ENCODE measurements around the gene TEKT3.

TEKT3 gene

DNA sequence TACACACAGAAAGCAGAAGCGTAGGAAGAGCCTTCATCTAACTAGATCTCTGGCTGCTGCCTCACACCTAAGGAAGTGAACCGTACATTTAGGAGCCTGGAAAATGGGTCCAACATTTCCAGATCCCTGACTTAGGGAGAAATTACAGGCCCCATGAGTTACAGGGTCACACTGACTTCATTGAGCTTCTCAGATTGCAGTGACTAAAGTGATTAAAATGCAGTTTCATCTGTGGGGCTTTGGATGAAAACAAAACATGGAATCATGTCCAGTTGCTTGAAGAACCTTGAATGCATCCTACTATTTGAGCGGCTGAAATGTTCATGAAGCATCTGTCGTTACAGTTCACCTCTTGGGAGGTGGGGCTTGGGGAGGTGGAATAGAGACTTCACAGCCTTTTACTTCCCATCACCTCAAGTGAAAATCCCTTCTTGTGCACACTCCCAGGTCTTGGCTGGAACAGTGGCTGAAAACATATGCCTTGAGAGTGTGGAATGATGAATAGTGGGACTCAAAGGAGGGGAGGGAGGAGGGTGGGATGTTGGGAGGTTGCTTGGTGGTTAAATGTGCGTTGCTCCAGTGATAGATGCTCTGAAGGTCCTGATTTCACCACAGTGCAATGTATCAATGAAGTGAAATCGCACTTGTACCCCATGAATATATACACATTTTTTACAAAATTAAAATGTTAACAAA lies 19.7 kb downstream of the TEKT3 start:
- Histone ChIP-seq H3K27me3 (replicated peaks; ENCODE audit: control insufficient read depth, insufficient read depth, low read length) (no peaks in the 10 kb centered on the region), H3K36me3 (ENCODE audit: control insufficient read depth, insufficient read depth, low read length, severe bottlenecking) (no peaks in the 10 kb centered on the region), H3K9ac (ENCODE audit: low read length) (no peak overlapping the region), H3K4me3 (ENCODE audit: low read length) (no peak overlapping the region), H3K9me3 (ENCODE audit: control insufficient read depth, low read length) (no peaks in the 10 kb centered on the region), H3K4me1 (ENCODE audit: control insufficient read depth, insufficient read depth, low read length) (peaks cover 3% of the 10 kb centered on the region)
- DNase-seq (ENCODE audit: low read depth): peak; percentile 53

DNA sequence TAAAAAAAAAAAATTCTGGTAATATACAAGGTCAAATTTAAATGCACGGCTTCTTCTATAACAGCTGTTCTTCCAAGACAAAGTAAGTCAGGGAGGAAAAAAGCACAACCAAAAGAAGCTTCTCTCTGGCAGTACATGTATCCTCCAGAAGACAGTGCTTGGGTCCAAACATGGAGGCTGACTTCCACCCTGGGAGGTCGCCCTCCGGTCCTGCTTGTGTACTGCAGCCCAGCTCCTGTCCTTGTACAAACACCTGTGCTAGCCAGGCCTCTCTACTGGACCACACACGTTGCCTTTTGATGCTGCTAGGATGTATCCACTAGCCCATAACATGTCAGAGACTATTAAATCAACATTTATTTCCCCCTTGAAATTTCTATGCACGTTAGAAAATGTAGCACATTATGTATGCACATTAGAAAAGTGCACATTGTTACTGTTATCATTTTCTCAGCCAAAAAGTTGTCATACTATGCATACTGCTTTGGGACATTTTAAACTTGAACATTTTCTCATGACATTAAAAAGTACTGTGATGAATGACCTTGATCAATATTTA lies 21.9 kb downstream of the TEKT3 start:
- H3K36me3 ChIP-seq (ENCODE audit: control insufficient read depth, insufficient read depth, low read length, severe bottlenecking): no peaks in the 10 kb centered on the region
- DNase-seq (ENCODE audit: low read depth): no peak
- no peaks in the 10 kb centered on the region for H3K9me3 ChIP-seq (ENCODE audit: control insufficient read depth, low read length)
- no peak overlapping the region for H3K4me3 ChIP-seq (ENCODE audit: low read length)
- H3K4me1 ChIP-seq (ENCODE audit: control insufficient read depth, insufficient read depth, low read length): peaks cover 3% of the 10 kb centered on the region
- H3K9ac ChIP-seq (ENCODE audit: low read length): no peak overlapping the region
- no peaks in the 10 kb centered on the region for H3K27me3 ChIP-seq (replicated peaks; ENCODE audit: control insufficient read depth, insufficient read depth, low read length)

DNA sequence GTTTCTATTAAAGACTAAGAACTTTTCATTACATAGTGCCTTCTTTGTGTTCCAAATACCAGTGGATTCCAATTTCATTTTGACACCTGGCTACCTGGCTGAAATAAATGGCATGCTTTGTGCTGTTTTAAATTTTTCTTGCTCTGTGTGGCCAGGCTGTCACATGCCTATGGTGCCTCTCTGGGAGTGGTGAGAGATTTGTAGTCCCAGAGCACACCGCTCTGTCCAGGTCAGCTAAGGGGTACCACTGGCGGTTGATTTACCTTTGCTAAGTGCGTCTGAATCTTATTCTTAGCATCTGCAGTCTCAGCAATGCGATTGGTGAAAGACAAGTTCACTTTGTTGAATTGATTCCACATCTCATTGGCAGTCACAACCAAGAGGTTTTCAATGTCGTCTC lies 29.4 kb downstream of the TEKT3 start:
- no peak overlapping the region for H3K9ac ChIP-seq (ENCODE audit: low read length)
- H3K4me1 ChIP-seq (ENCODE audit: control insufficient read depth, insufficient read depth, low read length): peaks cover 8% of the 10 kb centered on the region
- no peaks in the 10 kb centered on the region for H3K27me3 ChIP-seq (replicated peaks; ENCODE audit: control insufficient read depth, insufficient read depth, low read length)
- no peaks in the 10 kb centered on the region for H3K36me3 ChIP-seq (ENCODE audit: control insufficient read depth, insufficient read depth, low read length, severe bottlenecking)
- H3K9me3 ChIP-seq (ENCODE audit: control insufficient read depth, low read length): peaks cover 7% of the 10 kb centered on the region
- H3K4me3 ChIP-seq (ENCODE audit: low read length): no peak overlapping the region
- no peak for DNase-seq (ENCODE audit: low read depth)

DNA sequence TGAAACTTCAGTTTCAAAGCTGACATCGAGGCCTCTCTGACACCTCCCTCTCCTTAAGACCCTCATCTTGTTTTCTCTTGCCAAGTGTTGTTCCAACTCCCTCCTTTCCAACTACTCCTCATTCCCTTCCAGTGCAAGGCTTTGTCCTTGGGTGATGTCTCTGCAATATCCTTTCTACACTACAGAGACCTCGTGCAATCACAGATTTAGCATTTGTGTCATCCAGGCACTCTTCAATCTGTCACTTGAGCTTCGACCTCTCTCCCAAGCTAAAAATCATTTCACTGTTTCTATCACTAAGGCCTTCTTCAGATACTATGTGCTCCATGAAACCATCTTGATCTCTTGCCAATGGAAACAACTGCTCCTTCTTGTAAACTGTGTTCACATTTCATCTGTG lies 31.6 kb downstream of the TEKT3 start:
- Histone ChIP-seq H3K4me3 (ENCODE audit: low read length) (no peak overlapping the region), H3K36me3 (ENCODE audit: control insufficient read depth, insufficient read depth, low read length, severe bottlenecking) (no peaks in the 10 kb centered on the region), H3K4me1 (ENCODE audit: control insufficient read depth, insufficient read depth, low read length) (peaks cover 22% of the 10 kb centered on the region), H3K9ac (ENCODE audit: low read length) (no peak overlapping the region), H3K9me3 (ENCODE audit: control insufficient read depth, low read length) (peaks cover 7% of the 10 kb centered on the region), H3K27me3 (replicated peaks; ENCODE audit: control insufficient read depth, insufficient read depth, low read length) (no peaks in the 10 kb centered on the region)
- no peak for DNase-seq (ENCODE audit: low read depth)

DNA sequence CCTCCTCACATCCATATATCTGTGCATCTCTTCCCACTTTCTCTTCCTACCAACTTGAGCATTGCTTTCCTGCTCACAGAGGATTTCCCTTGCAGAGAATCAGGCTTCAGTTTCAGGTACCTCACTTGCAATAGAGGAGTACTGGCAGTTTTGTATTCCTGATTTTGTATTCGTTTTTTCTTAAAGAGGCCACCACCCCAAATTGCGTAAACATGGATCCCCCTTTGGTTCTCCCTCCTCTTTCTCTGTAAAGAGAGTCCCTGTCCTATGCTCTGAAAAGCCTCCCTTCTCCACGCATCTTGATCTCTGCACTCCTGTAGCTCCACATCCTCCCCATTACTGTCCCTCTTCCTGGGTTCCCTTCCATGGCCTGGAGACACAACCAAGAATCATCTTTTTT lies 32.2 kb downstream of the TEKT3 start:
- Histone ChIP-seq H3K9ac (ENCODE audit: low read length) (no peak overlapping the region), H3K27me3 (replicated peaks; ENCODE audit: control insufficient read depth, insufficient read depth, low read length) (no peaks in the 10 kb centered on the region), H3K4me3 (ENCODE audit: low read length) (no peak overlapping the region), H3K9me3 (ENCODE audit: control insufficient read depth, low read length) (peaks cover 7% of the 10 kb centered on the region), H3K36me3 (ENCODE audit: control insufficient read depth, insufficient read depth, low read length, severe bottlenecking) (no peaks in the 10 kb centered on the region), H3K4me1 (ENCODE audit: control insufficient read depth, insufficient read depth, low read length) (peaks cover 22% of the 10 kb centered on the region)
- no peak for DNase-seq (ENCODE audit: low read depth)

DNA sequence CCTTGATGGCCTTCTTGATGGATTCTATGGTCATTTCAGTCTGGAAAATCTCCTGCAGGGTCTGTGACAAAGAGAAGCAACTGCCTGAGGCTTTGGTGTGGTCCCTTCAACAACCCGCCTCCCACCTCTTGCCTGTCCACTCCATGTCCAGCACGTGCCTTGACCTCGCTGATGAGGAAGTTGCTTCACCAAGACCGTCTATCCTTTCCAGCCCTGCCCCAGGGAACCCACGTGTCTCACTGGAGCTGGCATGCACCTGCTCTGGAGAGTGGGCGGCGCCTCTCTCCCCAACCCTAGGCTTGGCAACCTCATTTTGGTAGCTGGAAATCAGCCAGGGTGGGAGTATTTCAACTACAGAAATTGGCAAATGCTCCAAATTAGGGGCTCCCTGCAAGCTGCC lies 32.6 kb downstream of the TEKT3 start:
- Histone ChIP-seq H3K9me3 (ENCODE audit: control insufficient read depth, low read length) (peaks cover 7% of the 10 kb centered on the region), H3K9ac (ENCODE audit: low read length) (no peak overlapping the region), H3K4me1 (ENCODE audit: control insufficient read depth, insufficient read depth, low read length) (peaks cover 22% of the 10 kb centered on the region), H3K36me3 (ENCODE audit: control insufficient read depth, insufficient read depth, low read length, severe bottlenecking) (no peaks in the 10 kb centered on the region), H3K4me3 (ENCODE audit: low read length) (no peak overlapping the region), H3K27me3 (replicated peaks; ENCODE audit: control insufficient read depth, insufficient read depth, low read length) (no peaks in the 10 kb centered on the region)
- DNase-seq (ENCODE audit: low read depth): no peak

DNA sequence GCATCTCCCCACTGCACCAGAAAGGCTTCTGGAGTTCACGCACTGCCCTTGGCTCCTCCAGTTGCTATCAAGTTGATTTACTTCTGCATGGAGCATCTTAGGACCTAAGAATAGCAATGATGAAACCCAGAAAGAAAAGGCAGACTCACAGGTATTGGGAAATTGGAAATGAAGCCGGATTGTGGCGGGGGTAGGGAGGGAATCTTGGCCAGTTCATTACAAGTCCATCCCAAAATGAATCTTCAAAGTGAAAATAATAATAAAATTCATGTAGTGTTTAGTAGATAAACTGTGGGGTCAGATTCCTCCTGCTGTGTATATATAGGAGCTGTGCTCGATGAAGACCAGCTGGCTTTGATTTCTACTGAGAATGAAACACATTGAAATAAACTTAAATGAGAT lies 33.7 kb downstream of the TEKT3 start:
- Histone ChIP-seq H3K27me3 (replicated peaks; ENCODE audit: control insufficient read depth, insufficient read depth, low read length) (no peaks in the 10 kb centered on the region), H3K9me3 (ENCODE audit: control insufficient read depth, low read length) (peaks cover 7% of the 10 kb centered on the region), H3K9ac (ENCODE audit: low read length) (no peak overlapping the region), H3K4me3 (ENCODE audit: low read length) (no peak overlapping the region), H3K4me1 (ENCODE audit: control insufficient read depth, insufficient read depth, low read length) (peaks cover 22% of the 10 kb centered on the region), H3K36me3 (ENCODE audit: control insufficient read depth, insufficient read depth, low read length, severe bottlenecking) (no peaks in the 10 kb centered on the region)
- peak; percentile 13 for DNase-seq (ENCODE audit: low read depth)

DNA sequence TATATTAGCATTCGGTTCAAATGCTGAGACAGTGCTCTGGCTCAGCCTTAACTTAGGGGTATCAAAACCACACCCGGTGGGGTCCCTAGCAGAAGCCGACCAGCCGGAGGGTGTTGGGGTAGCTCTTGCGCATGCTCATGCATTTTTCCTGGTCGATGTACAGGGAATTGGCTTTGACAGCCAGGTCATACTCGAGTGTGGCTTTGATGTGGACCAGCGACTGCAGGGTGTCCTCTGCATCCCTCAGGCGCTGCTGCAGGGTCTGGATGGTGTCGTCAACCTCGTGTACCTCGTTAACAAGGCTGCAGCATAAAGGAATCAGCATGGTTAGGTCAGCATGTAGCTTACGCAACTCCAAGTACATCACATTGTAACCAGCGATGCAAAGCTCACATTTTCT lies 37.5 kb downstream of the TEKT3 start:
- Histone ChIP-seq H3K4me3 (ENCODE audit: low read length) (no peak overlapping the region), H3K27me3 (replicated peaks; ENCODE audit: control insufficient read depth, insufficient read depth, low read length) (no peaks in the 10 kb centered on the region), H3K36me3 (ENCODE audit: control insufficient read depth, insufficient read depth, low read length, severe bottlenecking) (no peaks in the 10 kb centered on the region), H3K9me3 (ENCODE audit: control insufficient read depth, low read length) (no peaks in the 10 kb centered on the region), H3K9ac (ENCODE audit: low read length) (no peak overlapping the region), H3K4me1 (ENCODE audit: control insufficient read depth, insufficient read depth, low read length) (peaks cover 22% of the 10 kb centered on the region)
- DNase-seq (ENCODE audit: low read depth): no peak

DNA sequence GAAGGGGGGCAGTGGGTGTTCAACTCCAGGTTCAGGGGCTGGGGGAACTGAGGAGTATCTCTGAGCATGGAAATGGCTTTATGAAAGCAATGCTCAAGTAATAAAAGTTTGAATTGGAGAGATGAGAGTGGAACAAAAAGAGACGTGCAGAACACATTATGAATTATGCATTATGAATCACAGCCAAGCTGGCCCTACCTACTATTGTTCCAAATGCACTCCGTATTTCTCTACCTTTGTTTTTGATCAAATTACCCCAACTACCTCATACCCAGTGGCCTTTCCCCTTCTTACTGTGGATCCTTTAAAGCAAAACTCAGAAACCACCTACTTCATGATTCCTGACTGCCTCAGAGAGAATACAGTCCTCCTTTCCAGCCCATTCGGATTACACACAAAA lies 38.1 kb downstream of the TEKT3 start:
- H3K4me3 ChIP-seq (ENCODE audit: low read length): no peak overlapping the region
- H3K4me1 ChIP-seq (ENCODE audit: control insufficient read depth, insufficient read depth, low read length): peaks cover 27% of the 10 kb centered on the region
- no peak for DNase-seq (ENCODE audit: low read depth)
- H3K9ac ChIP-seq (ENCODE audit: low read length): no peak overlapping the region
- H3K27me3 ChIP-seq (replicated peaks; ENCODE audit: control insufficient read depth, insufficient read depth, low read length): no peaks in the 10 kb centered on the region
- H3K9me3 ChIP-seq (ENCODE audit: control insufficient read depth, low read length): no peaks in the 10 kb centered on the region
- no peaks in the 10 kb centered on the region for H3K36me3 ChIP-seq (ENCODE audit: control insufficient read depth, insufficient read depth, low read length, severe bottlenecking)

DNA sequence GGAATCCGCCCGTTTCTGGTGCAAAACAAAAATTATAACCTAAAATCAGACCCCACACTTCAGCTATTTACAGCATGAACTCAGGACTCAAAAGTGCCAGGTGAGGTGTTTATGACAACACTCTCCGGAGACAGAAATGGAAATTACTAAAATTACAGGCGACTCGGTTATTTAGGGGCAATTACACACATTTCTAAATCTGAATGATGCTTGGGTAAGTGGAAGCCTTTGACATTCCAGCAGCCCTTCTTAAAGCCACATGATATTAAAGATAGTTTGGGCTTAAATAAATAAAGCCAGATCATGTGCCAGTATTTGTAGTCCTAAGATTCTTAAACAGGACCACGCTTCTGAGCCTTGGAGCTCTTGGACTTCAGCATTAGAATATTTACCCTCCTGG lies 39.6 kb downstream of the TEKT3 start:
- no peak overlapping the region for H3K4me3 ChIP-seq (ENCODE audit: low read length)
- H3K4me1 ChIP-seq (ENCODE audit: control insufficient read depth, insufficient read depth, low read length): peaks cover 22% of the 10 kb centered on the region
- no peaks in the 10 kb centered on the region for H3K36me3 ChIP-seq (ENCODE audit: control insufficient read depth, insufficient read depth, low read length, severe bottlenecking)
- no peak for DNase-seq (ENCODE audit: low read depth)
- no peaks in the 10 kb centered on the region for H3K9me3 ChIP-seq (ENCODE audit: control insufficient read depth, low read length)
- no peaks in the 10 kb centered on the region for H3K27me3 ChIP-seq (replicated peaks; ENCODE audit: control insufficient read depth, insufficient read depth, low read length)
- no peak overlapping the region for H3K9ac ChIP-seq (ENCODE audit: low read length)

DNA sequence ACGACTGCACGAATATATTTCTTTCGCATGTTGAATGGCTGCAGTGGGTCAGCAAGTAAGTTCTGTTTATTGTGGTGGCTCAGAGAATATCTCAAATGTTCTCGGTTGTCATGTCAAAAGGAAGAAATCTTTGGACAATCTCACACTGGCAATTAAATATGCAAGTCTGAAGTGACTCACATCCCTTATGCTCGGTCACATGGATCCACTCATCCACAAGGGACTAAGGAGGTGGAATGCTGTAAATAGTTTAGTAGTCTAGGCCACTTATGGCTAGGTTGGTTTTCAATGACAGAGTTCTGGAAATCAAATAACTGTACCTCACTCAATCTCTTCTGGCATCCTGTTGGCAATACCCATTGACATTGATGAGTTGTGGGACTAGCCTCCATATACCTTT lies 43.2 kb downstream of the TEKT3 start:
- peaks cover 10% of the 10 kb centered on the region for H3K4me1 ChIP-seq (ENCODE audit: control insufficient read depth, insufficient read depth, low read length)
- no peaks in the 10 kb centered on the region for H3K36me3 ChIP-seq (ENCODE audit: control insufficient read depth, insufficient read depth, low read length, severe bottlenecking)
- H3K4me3 ChIP-seq (ENCODE audit: low read length): no peak overlapping the region
- H3K27me3 ChIP-seq (replicated peaks; ENCODE audit: control insufficient read depth, insufficient read depth, low read length): no peaks in the 10 kb centered on the region
- H3K9me3 ChIP-seq (ENCODE audit: control insufficient read depth, low read length): no peaks in the 10 kb centered on the region
- DNase-seq (ENCODE audit: low read depth): no peak
- H3K9ac ChIP-seq (ENCODE audit: low read length): no peak overlapping the region

DNA sequence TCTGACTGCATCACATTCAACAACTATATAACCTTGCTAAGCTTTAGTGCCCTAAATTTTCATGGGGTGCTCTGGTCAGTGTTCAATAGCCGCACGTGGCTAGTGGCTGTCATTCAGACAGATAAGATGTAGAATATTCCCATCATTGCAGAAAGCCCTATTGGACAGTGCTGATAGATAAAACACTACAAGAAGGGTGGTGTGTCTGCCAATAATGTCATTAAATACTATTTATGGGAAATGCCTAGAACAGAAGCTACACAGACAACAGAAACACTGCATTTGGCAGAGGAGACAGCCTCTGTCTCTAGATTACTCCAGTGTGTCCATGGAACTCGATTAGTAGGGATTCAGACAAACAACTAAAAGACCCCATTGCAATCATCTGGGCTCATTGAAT lies 47.8 kb downstream of the TEKT3 start:
- no peaks in the 10 kb centered on the region for H3K9me3 ChIP-seq (ENCODE audit: control insufficient read depth, low read length)
- no peak overlapping the region for H3K4me3 ChIP-seq (ENCODE audit: low read length)
- no peaks in the 10 kb centered on the region for H3K27me3 ChIP-seq (replicated peaks; ENCODE audit: control insufficient read depth, insufficient read depth, low read length)
- no peaks in the 10 kb centered on the region for H3K36me3 ChIP-seq (ENCODE audit: control insufficient read depth, insufficient read depth, low read length, severe bottlenecking)
- H3K4me1 ChIP-seq (ENCODE audit: control insufficient read depth, insufficient read depth, low read length): peaks cover 21% of the 10 kb centered on the region
- no peak for DNase-seq (ENCODE audit: low read depth)
- H3K9ac ChIP-seq (ENCODE audit: low read length): no peak overlapping the region
